GM13976 (cell line): ENCODE data around the gene C2orf15.
"Not testable (repeated sequence)": the region's sequence is repeated elsewhere in the genome, so short reads cannot be mapped to it uniquely, and the experiment has no call there.

ENCODE experiments used
- DNase-seq: peaks from one replicate; pipeline ENCODE4 v3.0.0; 2012; ENCODE audit warnings: low spot score
- CTCF ChIP-seq: IDR thresholded peaks from 2 replicates; pipeline ENCODE4 v1.5.1; 2012; ENCODE audit warnings: borderline replicate concordance, mild to moderate bottlenecking; ENCODE audit not compliant: insufficient read depth; ENCODE audit errors: extremely low read depth, missing control alignments, control extremely low read depth
- in situ Hi-C: fragments of 300-500 bp; cut with MboI; formaldehyde crosslinking; loops from one replicate; pipeline ENCODE4 v1.12.0; 2022; ENCODE audit warnings: low sequenced_read_pairs, mixed read lengths, inconsistent platforms; ENCODE audit not compliant: unreplicated experiment

Gene C2orf15

GRCh38 chr2:99111945-99112344 is 29.6 kb upstream of the C2orf15 start:
- in situ Hi-C loops = no loop called here
- no peak for DNase-seq
- TF ChIP-seq CTCF = no peak

- in situ Hi-C loops = no loop called here
- no peak for TF ChIP-seq CTCF
- no peak for DNase-seq
These were observed 28.9 kb upstream of the C2orf15 start for GRCh38 chr2:99112617-99113016.

GRCh38 chr2:99127981-99128380 is 13.5 kb upstream of the C2orf15 start:
- DNase-seq = no peak
- no peak for TF ChIP-seq CTCF
- in situ Hi-C loops = no loop called here

- in situ Hi-C loops, DNase-seq: not testable (repeated sequence)
These were observed 6.4 kb upstream of the C2orf15 start for GRCh38 chr2:99135044-99135556.

GRCh38 chr2:99139003-99139402 is 2.5 kb upstream of the C2orf15 start:
- in situ Hi-C loops = no loop called here
- no peak for DNase-seq
- no peak for TF ChIP-seq CTCF

- TF ChIP-seq CTCF = no peak
- in situ Hi-C loops = no loop called here
- no peak for DNase-seq
These were observed 1.2 kb upstream of the C2orf15 start for GRCh38 chr2:99140056-99140859.

- no peak for DNase-seq
- TF ChIP-seq CTCF = no peak
- in situ Hi-C loops = no loop called here
These were observed 722 bp upstream of the C2orf15 start for GRCh38 chr2:99140860-99141109.
